ENCODE data around the gene OR9G1. TPM values are rescaled to one million over a fixed set of nuclear protein-coding genes. Genes with fewer than 3 reads are reported as not detected.
"Not testable (repeated sequence)": the region's sequence is repeated elsewhere in the genome, so short reads cannot be mapped to it uniquely, and the experiment has no call there.

Gene OR9G1
- not detected in 2 replicates for total RNA-seq (2014; rRNA removed; shearing (Covaris generic))

DNA sequence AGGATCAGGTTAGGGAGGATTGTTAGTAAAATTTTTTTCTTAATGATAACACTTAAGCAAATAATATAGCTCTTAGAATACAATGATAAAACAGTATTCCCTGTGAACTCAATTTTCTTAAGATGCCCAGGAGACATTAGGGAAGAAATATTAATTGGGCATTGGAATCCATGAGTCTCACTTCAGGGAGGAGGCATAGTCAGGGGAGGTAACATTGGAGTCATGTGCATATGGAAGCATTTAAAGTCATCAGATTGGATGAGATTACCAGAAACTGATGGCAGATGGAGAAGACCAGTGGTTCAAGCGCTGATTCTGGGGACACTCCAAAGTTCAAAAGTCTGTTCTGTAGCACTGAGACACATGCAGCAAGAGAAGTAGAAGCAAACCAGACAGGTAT lies at the start of gene OR9G1:
TSS of gene OR9G1 (plus strand) at position 301 of the 400 bp plus-strand sequence. CDS start 1,293 bp downstream, outside the sequence.
- H3K36me3 ChIP-seq: no peaks in the 10 kb centered on the region
- H3K4me3 ChIP-seq: no peak within 1 kb of the TSS
- H3K27me3 ChIP-seq (replicated peaks): no peaks in the 10 kb centered on the region
- H3K9me3 ChIP-seq (replicated peaks): no peaks in the 10 kb centered on the region
- DNase-seq (ENCODE audit: low read depth in 1 of 2, low spot score in 2 of 2): no peak
- no peaks in the 10 kb centered on the region for H3K4me1 ChIP-seq (replicated peaks)
- H3K27ac ChIP-seq: no peak within 1 kb of the TSS

GRCh38 chr11:56659755-56660154 lies 39.1 kb upstream of the OR9G1 start:
- DNase-seq (ENCODE audit: low read depth in 1 of 2, low spot score in 2 of 2): no peak
- H3K4me1 ChIP-seq (replicated peaks): no peaks in the 10 kb centered on the region
- H3K36me3 ChIP-seq: no peaks in the 10 kb centered on the region
- no peaks in the 10 kb centered on the region for H3K9me3 ChIP-seq (replicated peaks)
- H3K27ac ChIP-seq: no peak overlapping the region
- no peaks in the 10 kb centered on the region for H3K27me3 ChIP-seq (replicated peaks)
- no peak overlapping the region for H3K4me3 ChIP-seq

- Histone ChIP-seq H3K4me3 (no peak within 1 kb of the TSS), H3K9me3 (replicated peaks) (no peaks in the 10 kb centered on the region), H3K36me3 (no peaks in the 10 kb centered on the region), H3K4me1 (replicated peaks) (no peaks in the 10 kb centered on the region), H3K27me3 (replicated peaks) (no peaks in the 10 kb centered on the region), H3K27ac (no peak within 1 kb of the TSS)
- no peak for DNase-seq (ENCODE audit: low read depth in 1 of 2, low spot score in 2 of 2)
Measured at GRCh38 chr11:56663386-56663785, 35.5 kb upstream of the OR9G1 start, which contains the start of gene OR5AR1. TSS of gene OR5AR1 (plus strand) at chr11:56663686. CDS start at chr11:56663686, 0 bp downstream.

- no peaks in the 10 kb centered on the region for H3K4me1 ChIP-seq (replicated peaks)
- no peaks in the 10 kb centered on the region for H3K27me3 ChIP-seq (replicated peaks)
- no peak for DNase-seq (ENCODE audit: low read depth in 1 of 2, low spot score in 2 of 2)
- H3K36me3 ChIP-seq: no peaks in the 10 kb centered on the region
- no peak overlapping the region for H3K27ac ChIP-seq
- H3K9me3 ChIP-seq (replicated peaks): no peaks in the 10 kb centered on the region
- H3K4me3 ChIP-seq: no peak overlapping the region
Measured at GRCh38 chr11:56670984-56671383, 27.9 kb upstream of the OR9G1 start.

GRCh38 chr11:56688554-56689100 lies 10.3 kb upstream of the OR9G1 start:
- no peak overlapping the region for H3K27ac ChIP-seq
- no peaks in the 10 kb centered on the region for H3K9me3 ChIP-seq (replicated peaks)
- H3K4me1 ChIP-seq (replicated peaks): no peaks in the 10 kb centered on the region
- H3K27me3 ChIP-seq (replicated peaks): no peaks in the 10 kb centered on the region
- DNase-seq (ENCODE audit: low read depth in 1 of 2, low spot score in 2 of 2): no peak
- no peak overlapping the region for H3K4me3 ChIP-seq
- no peaks in the 10 kb centered on the region for H3K36me3 ChIP-seq

GRCh38 chr11:56691179-56691578 lies 7.7 kb upstream of the OR9G1 start:
- not testable (repeated sequence) for H3K27ac ChIP-seq; DNase-seq (ENCODE audit: low read depth in 1 of 2, low spot score in 2 of 2); H3K4me1 ChIP-seq (replicated peaks); H3K27me3 ChIP-seq (replicated peaks); H3K9me3 ChIP-seq (replicated peaks); H3K36me3 ChIP-seq; H3K4me3 ChIP-seq

- Histone ChIP-seq H3K9me3 (replicated peaks) (no peaks in the 10 kb centered on the region), H3K27me3 (replicated peaks) (no peaks in the 10 kb centered on the region), H3K36me3 (no peaks in the 10 kb centered on the region), H3K4me1 (replicated peaks) (no peaks in the 10 kb centered on the region), H3K27ac (no peak overlapping the region), H3K4me3 (no peak overlapping the region)
- no peak for DNase-seq (ENCODE audit: low read depth in 1 of 2, low spot score in 2 of 2)
Measured at GRCh38 chr11:56693428-56693827, 5.5 kb upstream of the OR9G1 start.

GRCh38 chr11:56700242-56700913 lies 1.5 kb downstream of the OR9G1 start:
- DNase-seq (ENCODE audit: low read depth in 1 of 2, low spot score in 2 of 2): no peak
- no peaks in the 10 kb centered on the region for H3K27me3 ChIP-seq (replicated peaks)
- no peaks in the 10 kb centered on the region for H3K36me3 ChIP-seq
- H3K4me1 ChIP-seq (replicated peaks): no peaks in the 10 kb centered on the region
- no peaks in the 10 kb centered on the region for H3K9me3 ChIP-seq (replicated peaks)
- no peak overlapping the region for H3K27ac ChIP-seq
- H3K4me3 ChIP-seq: no peak overlapping the region

DNA sequence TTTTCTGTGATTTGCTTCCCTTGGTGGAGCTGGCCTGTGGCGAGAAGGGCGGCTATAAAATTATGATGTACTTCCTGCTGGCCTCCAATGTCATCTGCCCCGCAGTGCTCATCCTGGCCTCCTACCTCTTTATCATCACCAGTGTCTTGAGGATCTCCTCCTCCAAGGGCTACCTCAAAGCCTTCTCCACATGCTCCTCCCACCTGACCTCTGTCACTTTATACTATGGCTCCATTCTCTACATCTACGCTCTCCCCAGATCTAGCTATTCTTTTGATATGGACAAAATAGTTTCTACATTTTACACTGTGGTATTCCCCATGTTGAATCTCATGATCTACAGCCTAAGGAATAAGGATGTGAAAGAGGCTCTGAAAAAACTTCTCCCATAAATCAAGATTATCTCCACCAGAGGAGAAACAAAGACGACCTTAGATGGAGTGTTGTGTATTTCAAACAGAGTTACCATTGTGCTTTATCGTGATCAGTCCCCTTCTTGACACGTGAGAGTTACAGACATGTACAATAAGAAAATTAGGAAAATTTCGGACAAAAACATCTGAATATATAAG lies 2.1 kb downstream of the OR9G1 start:
- no peak overlapping the region for H3K27ac ChIP-seq
- no peak for DNase-seq (ENCODE audit: low read depth in 1 of 2, low spot score in 2 of 2)
- no peaks in the 10 kb centered on the region for H3K9me3 ChIP-seq (replicated peaks)
- H3K4me3 ChIP-seq: no peak overlapping the region
- no peaks in the 10 kb centered on the region for H3K36me3 ChIP-seq
- H3K4me1 ChIP-seq (replicated peaks): no peaks in the 10 kb centered on the region
- no peaks in the 10 kb centered on the region for H3K27me3 ChIP-seq (replicated peaks)

- Histone ChIP-seq H3K27me3 (replicated peaks) (no peaks in the 10 kb centered on the region), H3K36me3 (no peaks in the 10 kb centered on the region), H3K9me3 (replicated peaks) (no peaks in the 10 kb centered on the region), H3K4me3 (no peak overlapping the region), H3K4me1 (replicated peaks) (no peaks in the 10 kb centered on the region), H3K27ac (no peak overlapping the region)
- DNase-seq (ENCODE audit: low read depth in 1 of 2, low spot score in 2 of 2): no peak
Measured at GRCh38 chr11:56705784-56706396, 7.0 kb downstream of the OR9G1 start.

DNA sequence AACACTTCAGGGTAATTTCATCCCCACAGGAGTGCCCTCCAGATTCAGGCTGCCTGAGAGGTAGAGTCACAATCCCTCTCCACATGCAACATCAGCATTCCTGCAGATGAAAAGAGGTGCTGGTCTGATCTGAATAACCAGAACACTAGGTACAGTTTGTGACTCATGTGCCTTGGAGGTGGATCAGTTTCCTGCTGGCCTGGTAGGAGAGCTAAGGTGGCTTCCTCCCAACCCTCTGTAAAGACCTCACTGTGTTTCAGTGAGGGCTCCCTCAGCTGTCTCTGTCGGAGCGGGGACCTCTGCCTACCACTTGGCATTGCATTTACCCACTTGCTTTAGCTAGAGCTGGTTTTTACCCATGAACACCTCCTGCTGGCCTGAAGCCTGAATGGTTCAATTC lies 7.6 kb downstream of the OR9G1 start:
- Histone ChIP-seq H3K4me1 (replicated peaks) (no peaks in the 10 kb centered on the region), H3K4me3 (no peak overlapping the region), H3K36me3 (no peaks in the 10 kb centered on the region), H3K27ac (no peak overlapping the region), H3K27me3 (replicated peaks) (no peaks in the 10 kb centered on the region), H3K9me3 (replicated peaks) (no peaks in the 10 kb centered on the region)
- no peak for DNase-seq (ENCODE audit: low read depth in 1 of 2, low spot score in 2 of 2)

- DNase-seq (ENCODE audit: low read depth in 1 of 2, low spot score in 2 of 2): no peak
- no peaks in the 10 kb centered on the region; the same call in 1 of the 2 replicates for H3K9me3 ChIP-seq (replicated peaks)
- no peaks in the 10 kb centered on the region for H3K27me3 ChIP-seq (replicated peaks)
- H3K4me1 ChIP-seq (replicated peaks): no peaks in the 10 kb centered on the region
- H3K4me3 ChIP-seq: no peak overlapping the region
- no peaks in the 10 kb centered on the region for H3K36me3 ChIP-seq
- H3K27ac ChIP-seq: no peak overlapping the region
Measured at GRCh38 chr11:56714206-56714605, 15.3 kb downstream of the OR9G1 start.

GRCh38 chr11:56716379-56716854 lies 17.5 kb downstream of the OR9G1 start:
- Histone ChIP-seq H3K27me3 (replicated peaks) (no peaks in the 10 kb centered on the region), H3K27ac (no peak overlapping the region), H3K4me1 (replicated peaks) (no peaks in the 10 kb centered on the region), H3K9me3 (replicated peaks) (no peaks in the 10 kb centered on the region; the same call in 1 of the 2 replicates), H3K4me3 (no peak overlapping the region), H3K36me3 (no peaks in the 10 kb centered on the region)
- DNase-seq (ENCODE audit: low read depth in 1 of 2, low spot score in 2 of 2): no peak

GRCh38 chr11:56720513-56720912 lies 21.6 kb downstream of the OR9G1 start:
- DNase-seq (ENCODE audit: low read depth in 1 of 2, low spot score in 2 of 2): no peak
- Histone ChIP-seq H3K9me3 (replicated peaks) (no peaks in the 10 kb centered on the region; the same call in 1 of the 2 replicates), H3K4me1 (replicated peaks) (no peaks in the 10 kb centered on the region), H3K27me3 (replicated peaks) (no peaks in the 10 kb centered on the region), H3K27ac (no peak overlapping the region), H3K4me3 (no peak overlapping the region), H3K36me3 (no peaks in the 10 kb centered on the region)

All from SJSA1 (cell line).